ENCODE results near the gene TRIP13. TPM values are rescaled to one million over a fixed set of nuclear protein-coding genes. Genes with fewer than 3 reads are reported as not detected.

Gene TRIP13
- total and polyA plus RNA-seq, 3 donors from 2014 or later: 34.3 to 71.6 (median 49.1) TPM

DNA sequence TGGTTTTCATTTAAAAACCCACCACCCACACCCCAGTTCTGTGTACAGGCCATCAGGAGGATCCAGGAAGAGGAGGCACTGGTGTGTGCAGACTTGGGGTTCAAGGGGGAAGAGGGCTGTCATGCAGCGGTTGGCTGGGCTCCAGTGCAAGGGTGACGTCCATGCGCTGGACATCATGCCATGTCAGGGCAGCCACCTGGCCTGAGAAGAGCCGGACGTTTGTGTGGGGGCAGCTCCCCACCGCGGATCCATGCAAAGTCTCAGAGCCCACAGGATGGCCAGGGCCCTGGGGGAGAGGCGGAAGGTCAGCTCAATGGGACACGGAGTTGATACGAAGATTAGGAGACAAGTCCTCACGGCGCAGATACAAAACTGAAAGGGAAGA lies 11.1 kb upstream of the TRIP13 start:
- H3K36me3 ChIP-seq (ENCODE audit: low read depth, missing control alignments): no peaks in the 10 kb centered on the region
- WGBS, 2 donors: 89 to 92% methylated on average over 12 of the region's 12 CpGs
- DNase-seq: no peak

DNA sequence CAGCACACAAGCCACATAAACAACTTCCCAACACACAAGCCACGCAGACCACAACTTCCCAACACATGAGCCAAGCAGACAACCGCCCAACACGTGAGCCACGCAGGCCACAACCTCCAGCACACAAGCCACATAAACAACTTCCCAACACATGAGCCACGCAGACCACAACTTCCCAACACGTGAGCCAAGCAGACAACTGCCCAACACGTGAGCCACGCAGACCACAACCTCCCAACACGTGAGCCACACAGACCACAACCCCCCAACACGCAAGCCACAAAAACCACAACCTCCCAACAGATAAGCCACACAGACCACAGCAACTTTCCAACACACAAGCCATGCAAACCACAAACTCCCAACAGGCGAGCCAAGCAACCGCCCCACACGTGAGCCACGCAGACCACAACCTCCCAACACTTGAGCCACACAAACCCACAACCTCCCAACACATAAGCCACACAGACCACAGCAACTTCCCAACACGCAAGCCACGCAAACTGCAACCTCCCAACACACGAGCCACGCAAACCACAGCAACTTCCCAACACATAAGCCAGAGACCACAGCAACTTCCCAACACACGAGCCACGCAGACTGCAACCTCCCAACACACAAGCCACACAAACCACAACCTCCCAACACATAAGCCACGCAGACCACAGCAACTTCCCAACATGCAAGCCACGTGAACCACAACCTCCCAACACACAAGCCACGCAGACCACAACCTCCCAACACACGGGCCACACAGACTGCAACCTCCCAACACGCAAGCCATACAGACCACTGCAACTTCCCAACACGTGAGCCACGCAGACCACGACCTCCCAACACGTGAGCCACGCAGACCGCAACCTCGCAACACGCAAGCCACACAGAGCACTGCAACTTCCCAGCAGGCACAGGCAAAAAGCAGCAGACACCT lies 10.2 kb upstream of the TRIP13 start:
- Histone ChIP-seq H3K27ac (no peak overlapping the region), H3K4me1 (no peaks in the 10 kb centered on the region), H3K4me3 (no peak overlapping the region), H3K36me3 (ENCODE audit: low read depth, missing control alignments) (no peaks in the 10 kb centered on the region), H3K27me3 (no peaks in the 10 kb centered on the region), H3K9me3 (no peaks in the 10 kb centered on the region)
- 89 to 94% methylated on average over 32 to 33 of the region's 33 CpGs for WGBS, 2 donors
- intact Hi-C loops (cut with DNase I; ENCODE audit: low total_unique reads): no loop called here
- no peak for DNase-seq
- no peak for TF ChIP-seq POLR2A (IDR thresholded peaks at IDR 0.05)
- TF ChIP-seq, protein P1, sequence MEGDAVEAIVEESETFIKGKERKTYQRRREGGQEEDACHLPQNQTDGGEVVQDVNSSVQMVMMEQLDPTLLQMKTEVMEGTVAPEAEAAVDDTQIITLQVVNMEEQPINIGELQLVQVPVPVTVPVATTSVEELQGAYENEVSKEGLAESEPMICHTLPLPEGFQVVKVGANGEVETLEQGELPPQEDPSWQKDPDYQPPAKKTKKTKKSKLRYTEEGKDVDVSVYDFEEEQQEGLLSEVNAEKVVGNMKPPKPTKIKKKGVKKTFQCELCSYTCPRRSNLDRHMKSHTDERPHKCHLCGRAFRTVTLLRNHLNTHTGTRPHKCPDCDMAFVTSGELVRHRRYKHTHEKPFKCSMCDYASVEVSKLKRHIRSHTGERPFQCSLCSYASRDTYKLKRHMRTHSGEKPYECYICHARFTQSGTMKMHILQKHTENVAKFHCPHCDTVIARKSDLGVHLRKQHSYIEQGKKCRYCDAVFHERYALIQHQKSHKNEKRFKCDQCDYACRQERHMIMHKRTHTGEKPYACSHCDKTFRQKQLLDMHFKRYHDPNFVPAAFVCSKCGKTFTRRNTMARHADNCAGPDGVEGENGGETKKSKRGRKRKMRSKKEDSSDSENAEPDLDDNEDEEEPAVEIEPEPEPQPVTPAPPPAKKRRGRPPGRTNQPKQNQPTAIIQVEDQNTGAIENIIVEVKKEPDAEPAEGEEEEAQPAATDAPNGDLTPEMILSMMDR (IDR thresholded peaks at IDR 0.05): no peak

More for the DNA sequence above, 11.1 kb upstream of the TRIP13 start:
- TF ChIP-seq, protein P1 (IDR thresholded peaks at IDR 0.05): no peak
- TF ChIP-seq POLR2A (IDR thresholded peaks at IDR 0.05): no peak
- intact Hi-C loops (cut with DNase I; ENCODE audit: low total_unique reads): no loop called here
- H3K9me3 ChIP-seq: no peaks in the 10 kb centered on the region
- H3K27me3 ChIP-seq: no peaks in the 10 kb centered on the region
- H3K4me3 ChIP-seq: no peak overlapping the region
- no peak overlapping the region for H3K27ac ChIP-seq
- H3K4me1 ChIP-seq: no peaks in the 10 kb centered on the region

DNA sequence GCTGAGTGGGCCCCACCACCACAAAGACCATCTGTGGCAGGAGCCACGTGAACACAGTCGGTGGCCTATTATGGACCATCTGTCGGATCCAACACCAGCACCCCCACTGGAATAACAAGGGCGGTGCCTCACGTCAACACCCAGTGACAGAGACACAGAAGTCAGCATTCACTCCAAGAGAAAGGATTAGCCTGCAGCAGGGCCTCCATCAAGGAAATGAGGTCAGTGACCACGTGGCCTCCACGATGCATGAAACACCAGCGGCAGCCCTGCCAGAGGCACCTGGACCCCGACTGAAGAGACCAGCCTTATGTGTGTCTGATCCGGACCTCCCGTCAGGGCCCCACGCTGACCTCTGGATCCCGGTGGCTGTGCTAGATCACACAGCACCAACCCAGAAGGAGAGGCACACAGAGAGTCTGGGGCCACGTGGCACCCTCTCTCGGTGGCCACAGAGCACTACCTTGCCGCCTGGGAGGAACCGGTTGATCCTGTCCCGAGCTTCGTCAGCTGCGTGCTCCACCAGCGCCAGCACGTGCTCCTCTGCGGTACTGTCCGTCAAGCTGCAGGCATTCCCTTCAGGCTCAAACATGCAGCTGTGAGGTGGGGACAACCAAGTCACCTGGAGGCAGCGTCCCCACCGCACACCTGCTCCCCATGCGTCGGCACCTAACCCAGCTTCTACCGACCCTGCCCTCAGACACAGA lies 9.1 kb upstream of the TRIP13 start:
- H3K27me3 ChIP-seq: no peaks in the 10 kb centered on the region
- WGBS, 2 donors: 96 to 98% methylated on average over 12 to 29 of the region's 29 CpGs
- no peaks in the 10 kb centered on the region for H3K4me1 ChIP-seq

DNA sequence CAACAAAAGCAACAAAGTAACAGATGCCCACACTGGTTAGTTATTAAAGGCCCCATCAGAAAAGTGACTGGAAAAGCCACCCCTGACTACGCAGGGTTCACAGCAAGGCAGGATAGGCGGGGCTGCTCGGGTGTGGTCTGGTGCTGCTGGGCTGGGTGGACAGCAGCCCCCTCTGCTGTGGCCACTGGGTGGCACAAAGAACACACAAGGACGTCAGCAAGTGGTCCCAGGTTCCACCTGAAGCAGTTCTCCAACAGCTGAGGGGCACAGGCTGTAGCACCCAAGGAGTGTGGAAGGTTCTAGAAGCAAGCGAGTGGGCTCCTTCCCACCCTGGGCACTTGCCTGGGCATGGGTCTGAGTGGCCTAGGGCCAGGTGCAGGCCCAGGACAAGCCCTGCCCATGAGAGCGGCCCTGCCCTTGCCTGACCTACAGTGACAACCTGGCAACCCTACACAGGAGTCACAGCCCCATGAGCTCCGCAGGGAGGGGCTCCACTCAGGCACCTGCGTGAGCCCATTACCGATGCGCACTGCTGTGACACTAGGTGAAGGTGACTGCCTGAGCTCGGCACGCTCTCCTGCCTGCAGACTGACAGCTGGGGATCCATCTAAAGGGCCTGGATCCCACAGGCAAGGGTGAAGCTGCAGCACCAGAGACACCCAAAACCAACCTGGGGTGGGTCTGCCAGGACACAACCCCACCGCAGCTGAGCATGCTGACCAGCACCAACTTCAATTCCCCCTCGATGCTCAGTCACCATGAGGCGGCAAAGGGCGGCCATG lies 8.1 kb upstream of the TRIP13 start:
- Histone ChIP-seq H3K4me3 (no peak overlapping the region), H3K27ac (no peak overlapping the region), H3K4me1 (no peaks in the 10 kb centered on the region), H3K9me3 (no peaks in the 10 kb centered on the region), H3K27me3 (no peaks in the 10 kb centered on the region), H3K36me3 (ENCODE audit: low read depth, missing control alignments) (no peaks in the 10 kb centered on the region)
- no peak for DNase-seq
- 88 to 89% methylated on average over 7 to 16 of the region's 16 CpGs for WGBS, 2 donors
- no peak for TF ChIP-seq POLR2A (IDR thresholded peaks at IDR 0.05)
- TF ChIP-seq, protein P1 (IDR thresholded peaks at IDR 0.05): no peak
- intact Hi-C loops (cut with DNase I; ENCODE audit: low total_unique reads): no loop called here

More for the DNA sequence above, 9.1 kb upstream of the TRIP13 start:
- no peaks in the 10 kb centered on the region for H3K9me3 ChIP-seq
- intact Hi-C loops (cut with DNase I; ENCODE audit: low total_unique reads): no loop called here
- H3K36me3 ChIP-seq (ENCODE audit: low read depth, missing control alignments): no peaks in the 10 kb centered on the region
- no peak overlapping the region for H3K27ac ChIP-seq
- H3K4me3 ChIP-seq: no peak overlapping the region
- DNase-seq: no peak
- TF ChIP-seq, protein P1 (IDR thresholded peaks at IDR 0.05): no peak
- TF ChIP-seq POLR2A (IDR thresholded peaks at IDR 0.05): no peak

All from testis (tissue), 3 donors.